ENCODE measurements around the gene TMEM184B.

TMEM184B gene

DNA sequence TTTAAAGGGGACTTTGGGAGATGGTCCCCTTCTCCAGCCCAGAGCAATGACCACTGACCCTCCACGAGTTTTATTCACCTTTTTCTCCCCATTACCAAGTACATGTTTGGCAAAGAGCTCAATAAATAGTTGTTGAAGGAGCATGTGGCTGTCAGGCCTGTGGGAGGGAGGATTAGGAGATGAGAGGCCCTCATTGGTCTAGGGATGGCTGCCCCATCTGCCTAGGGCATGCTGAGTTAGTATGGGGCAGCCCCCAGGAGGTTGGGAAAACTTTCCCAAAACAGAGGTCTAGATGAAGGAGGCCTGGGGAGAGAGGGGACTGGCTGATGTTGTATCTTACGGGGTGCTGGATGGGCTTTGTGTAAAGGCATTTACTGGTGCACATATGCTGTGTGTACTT lies 60.4 kb downstream of the TMEM184B start:
- TF ChIP-seq, protein P1, sequence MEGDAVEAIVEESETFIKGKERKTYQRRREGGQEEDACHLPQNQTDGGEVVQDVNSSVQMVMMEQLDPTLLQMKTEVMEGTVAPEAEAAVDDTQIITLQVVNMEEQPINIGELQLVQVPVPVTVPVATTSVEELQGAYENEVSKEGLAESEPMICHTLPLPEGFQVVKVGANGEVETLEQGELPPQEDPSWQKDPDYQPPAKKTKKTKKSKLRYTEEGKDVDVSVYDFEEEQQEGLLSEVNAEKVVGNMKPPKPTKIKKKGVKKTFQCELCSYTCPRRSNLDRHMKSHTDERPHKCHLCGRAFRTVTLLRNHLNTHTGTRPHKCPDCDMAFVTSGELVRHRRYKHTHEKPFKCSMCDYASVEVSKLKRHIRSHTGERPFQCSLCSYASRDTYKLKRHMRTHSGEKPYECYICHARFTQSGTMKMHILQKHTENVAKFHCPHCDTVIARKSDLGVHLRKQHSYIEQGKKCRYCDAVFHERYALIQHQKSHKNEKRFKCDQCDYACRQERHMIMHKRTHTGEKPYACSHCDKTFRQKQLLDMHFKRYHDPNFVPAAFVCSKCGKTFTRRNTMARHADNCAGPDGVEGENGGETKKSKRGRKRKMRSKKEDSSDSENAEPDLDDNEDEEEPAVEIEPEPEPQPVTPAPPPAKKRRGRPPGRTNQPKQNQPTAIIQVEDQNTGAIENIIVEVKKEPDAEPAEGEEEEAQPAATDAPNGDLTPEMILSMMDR (conservative IDR thresholded peaks at IDR 0.05; ENCODE audit: low read depth, low read length): no peak
- H3K4me3 ChIP-seq (ENCODE audit: low read depth, low read length): no peak overlapping the region
- DNase-seq (ENCODE audit: low read depth): no peak

DNA sequence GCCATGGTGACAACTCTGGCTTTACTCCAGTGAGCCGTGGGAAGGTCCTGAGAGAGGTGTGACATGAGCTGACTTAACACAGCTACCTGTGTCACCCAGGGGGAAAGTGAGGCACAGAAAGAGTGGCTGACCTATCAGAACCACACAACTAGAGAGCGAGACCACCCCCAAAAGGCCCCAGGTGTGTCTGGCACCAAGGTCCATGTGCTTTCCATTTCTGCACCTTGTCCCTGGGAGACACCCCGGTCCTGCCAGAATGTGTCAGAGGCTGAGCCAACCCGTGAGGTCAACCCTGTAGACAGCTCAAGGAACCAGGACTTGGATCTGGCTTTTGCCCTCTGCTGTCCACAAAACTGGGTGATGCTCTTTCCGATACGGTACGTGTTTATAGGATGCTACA lies 61.3 kb downstream of the TMEM184B start:
- TF ChIP-seq, protein P1 (conservative IDR thresholded peaks at IDR 0.05; ENCODE audit: low read depth, low read length): no peak
- DNase-seq (ENCODE audit: low read depth): no peak
- H3K4me3 ChIP-seq (ENCODE audit: low read depth, low read length): no peak overlapping the region

DNA sequence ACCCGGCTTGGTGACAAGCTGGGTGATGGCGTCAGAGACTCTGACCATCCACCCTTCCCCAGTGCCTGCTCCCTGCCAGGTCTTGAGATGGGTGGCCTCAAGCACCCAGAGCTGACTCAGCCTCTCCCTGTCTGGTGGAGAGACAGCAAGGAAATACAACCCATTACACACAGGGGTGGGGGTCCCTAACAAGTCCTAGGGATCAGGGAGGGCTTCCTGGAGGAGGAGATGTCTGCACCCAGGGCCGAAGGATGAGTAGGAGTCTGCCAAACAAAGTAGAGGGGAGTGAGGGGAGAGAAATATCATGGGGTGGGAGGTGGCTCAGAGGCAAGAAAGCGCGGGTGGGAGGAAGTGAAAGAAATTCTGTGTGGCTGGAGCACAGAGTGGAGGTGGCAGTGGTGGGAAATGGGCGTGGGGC lies 64.2 kb downstream of the TMEM184B start:
- DNase-seq (ENCODE audit: low read depth): no peak
- TF ChIP-seq, protein P1 (conservative IDR thresholded peaks at IDR 0.05; ENCODE audit: low read depth, low read length): no peak
- H3K4me3 ChIP-seq (ENCODE audit: low read depth, low read length): no peak overlapping the region

DNA sequence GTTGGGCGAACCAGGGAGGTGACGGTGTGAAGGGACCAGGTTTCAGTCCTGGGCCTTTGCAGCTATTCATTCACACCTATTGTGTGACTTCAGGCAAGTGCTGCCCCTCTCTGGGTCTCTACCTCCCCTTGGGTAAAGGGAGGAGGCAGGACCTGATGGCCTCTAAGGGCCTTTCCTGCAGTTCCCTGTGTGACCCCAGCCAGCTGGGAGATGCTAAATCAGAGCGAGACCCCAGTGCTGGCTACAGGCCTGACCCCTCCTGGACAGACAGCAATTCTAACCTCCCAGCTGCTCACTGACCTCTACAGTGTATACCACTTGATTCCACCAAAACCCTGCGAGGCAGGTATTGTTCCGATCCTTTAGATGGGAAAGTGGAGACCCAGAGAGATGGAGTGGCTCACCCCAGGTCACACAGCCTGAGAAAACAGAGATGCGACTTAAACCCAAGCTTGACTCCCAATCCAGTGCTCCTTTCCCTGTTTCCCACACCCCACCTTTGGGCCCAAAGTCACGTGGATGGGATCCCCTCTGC lies 64.8 kb downstream of the TMEM184B start:
- no peak for DNase-seq (ENCODE audit: low read depth)
- TF ChIP-seq, protein P1 (conservative IDR thresholded peaks at IDR 0.05; ENCODE audit: low read depth, low read length): no peak
- no peak overlapping the region for H3K4me3 ChIP-seq (ENCODE audit: low read depth, low read length)

DNA sequence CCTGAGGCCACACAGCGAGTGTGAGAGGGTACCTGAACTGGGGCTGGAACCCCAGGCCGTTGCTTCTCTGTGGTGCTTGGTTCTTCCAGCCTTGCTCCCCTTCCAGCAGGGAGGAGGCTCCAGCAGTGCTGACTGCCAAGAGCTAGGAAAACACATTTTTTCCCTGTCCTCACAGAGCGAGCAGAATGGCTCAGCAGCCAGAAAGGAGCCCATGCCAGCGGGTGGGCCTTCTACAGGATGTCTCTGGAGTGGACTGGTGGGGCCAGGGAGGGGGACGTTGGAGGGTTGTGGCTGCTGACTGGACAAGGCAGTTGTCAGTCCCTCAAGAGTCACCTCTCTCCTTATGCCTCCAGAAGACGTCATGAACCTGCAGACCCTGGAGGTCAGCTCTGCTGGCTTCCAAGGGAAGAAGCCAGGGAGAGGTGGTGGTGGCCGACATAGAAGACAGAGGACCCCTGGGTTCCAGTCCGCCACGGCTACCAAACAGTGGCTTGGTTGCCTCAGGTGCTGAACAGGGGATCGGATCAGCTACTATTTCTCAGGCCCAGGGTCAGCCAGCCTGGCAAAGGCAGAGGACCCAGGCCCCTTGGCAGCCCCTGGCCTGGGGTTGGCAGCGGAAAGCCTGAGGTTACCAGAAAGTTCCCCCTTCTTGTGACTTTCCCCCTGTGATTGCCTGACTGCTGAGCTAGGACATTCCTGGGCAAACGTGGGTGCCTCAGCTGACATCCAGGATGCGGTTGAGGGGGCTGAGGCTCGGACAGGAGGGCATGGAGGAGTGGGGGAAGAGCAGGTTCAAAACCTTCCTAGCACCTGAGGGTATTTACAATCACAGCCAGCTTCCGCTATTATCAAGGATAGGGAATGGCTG lies 67.3 kb downstream of the TMEM184B start:
- TF ChIP-seq, protein P1 (conservative IDR thresholded peaks at IDR 0.05; ENCODE audit: low read depth, low read length): no peak
- DNase-seq (ENCODE audit: low read depth): peak; percentile 88
- peak overlapping the region; percentile 4 for H3K4me3 ChIP-seq (ENCODE audit: low read depth, low read length)

DNA sequence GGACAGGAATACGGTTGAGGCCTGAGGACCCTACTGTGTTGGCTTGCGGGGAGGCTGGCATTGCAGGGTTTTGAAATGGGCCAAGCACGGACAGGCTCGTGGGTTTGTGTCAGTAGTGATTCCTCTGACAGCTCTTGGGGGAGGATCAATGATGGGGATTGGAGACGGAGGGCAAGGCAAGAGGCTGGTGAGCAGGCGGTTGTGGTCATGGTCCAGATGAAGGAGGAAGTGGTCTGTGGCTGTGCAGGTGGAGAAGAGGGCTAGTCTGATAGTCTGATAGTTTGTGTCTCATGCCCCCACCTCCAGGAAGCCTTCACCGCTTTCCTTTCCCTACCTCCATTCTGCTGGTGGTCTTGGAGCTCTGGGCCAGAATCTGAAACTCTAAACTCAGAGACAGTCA lies 68.0 kb downstream of the TMEM184B start:
- DNase-seq (ENCODE audit: low read depth): no peak
- TF ChIP-seq, protein P1 (conservative IDR thresholded peaks at IDR 0.05; ENCODE audit: low read depth, low read length): no peak
- H3K4me3 ChIP-seq (ENCODE audit: low read depth, low read length): no peak overlapping the region

Data from choroid plexus epithelial cell (primary cell).